Peyer's patch (tissue), 4 donors: Measurements from ENCODE around the gene LRRC4B. TPM values are rescaled to one million over a fixed set of nuclear protein-coding genes. Genes with fewer than 3 reads are reported as not detected.
"Not testable (repeated sequence)": the region's sequence is repeated elsewhere in the genome, so short reads cannot be mapped to it uniquely, and the experiment has no call there.

Experiments used
- DNase-seq, 3 donors: peaks; one replicate each; pipeline ENCODE4 v3.0.0-alpha.2; 2017 to 2019
- H3K27ac ChIP-seq, 4 donors: fragments of 200-600 bp; sonication (generic); one replicate each; pipeline ENCODE4 v1.5.1; 2016 to 2019
- H3K27me3 ChIP-seq, 2 donors: fragments of 200-600 bp; sonication (generic); one replicate each; pipeline ENCODE4 v1.5.1; 2019
- H3K36me3 ChIP-seq, 3 donors: fragments of 200-600 bp; sonication (generic); one replicate each; pipeline ENCODE4 v1.5.1; 2016 to 2019
- H3K4me1 ChIP-seq, 4 donors: fragments of 200-600 bp; sonication (generic); one replicate each; pipeline ENCODE4 v1.5.1; 2016 to 2019
- H3K4me3 ChIP-seq, 4 donors: fragments of 200-600 bp; sonication (generic); 1 replicate in 3 of 4; 2 replicates in 1 of 4; pipeline ENCODE4 v1.5.1; 2016 to 2019; ENCODE audit warnings: mild to moderate bottlenecking in 1 of 4
- H3K9me3 ChIP-seq, 4 donors: fragments of 200-600 bp; sonication (generic); one replicate each; pipeline ENCODE4 v1.5.1; 2016 to 2019; ENCODE audit warnings: mild to moderate bottlenecking in 1 of 4
- POLR2A ChIP-seq, 2 donors: fragments of 450-650 bp; IDR thresholded peaks; one replicate each; pipeline ENCODE4 v1.5.1; 2017; ENCODE audit warnings: antibody characterized with exemption in 2 of 2, mild to moderate bottlenecking in 2 of 2, moderate library complexity in 2 of 2
- total RNA-seq, 4 donors: library from RNA; depleted of rRNA; stranded (reverse); fragments of >200 nt; gene quantifications; one replicate each; pipeline ENCODE4 v1.1.0, GENCODE V29; 2016
- TF ChIP-seq, protein P1 (sequence below), 6 experiments: fragments of 450-650 bp in 4 of 6; fragments of 200-600 bp in 2 of 6; sonication (generic) in 1 of 6; IDR thresholded peaks; one replicate each; pipeline ENCODE4 v1.5.1; 2017 to 2019; ENCODE audit warnings: antibody characterized with exemption in 6 of 6, mild to moderate bottlenecking in 3 of 6, moderate library complexity in 1 of 6

Gene LRRC4B
- total RNA-seq, 4 donors from 2014 or later: 0.35 to 2.0 (median 1.4) TPM

DNA sequence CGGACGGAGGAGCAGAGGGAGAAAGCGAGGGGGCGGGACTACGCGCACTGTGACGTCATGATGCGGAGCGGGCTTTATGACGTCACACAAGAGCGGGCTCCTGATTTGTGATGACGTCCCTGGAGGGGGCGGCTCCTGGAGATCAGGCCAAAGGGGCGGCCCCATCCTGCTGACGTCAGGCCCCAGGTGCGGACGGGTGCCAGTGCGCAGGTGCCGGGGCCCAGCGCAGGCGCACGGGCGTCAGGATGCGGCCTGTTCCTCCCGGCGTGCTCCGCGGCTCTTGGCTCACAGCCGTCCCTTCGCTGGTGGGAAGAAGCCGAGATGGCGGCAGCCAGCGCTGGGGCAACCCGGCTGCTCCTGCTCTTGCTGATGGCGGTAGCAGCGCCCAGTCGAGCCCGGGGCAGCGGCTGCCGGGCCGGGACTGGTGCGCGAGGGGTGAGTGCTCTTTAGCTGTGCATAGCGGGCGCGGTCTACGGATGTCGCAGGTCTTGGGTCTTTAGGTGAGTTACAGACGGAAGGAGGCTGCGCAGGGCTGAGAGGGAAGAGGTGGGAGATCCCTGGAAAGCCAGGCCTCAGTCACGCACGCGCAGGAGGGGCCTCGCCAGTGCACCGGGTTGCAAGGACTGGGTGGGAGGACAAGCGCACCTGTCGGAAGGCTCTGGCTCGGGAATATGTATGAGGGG is 91.9 kb downstream of the LRRC4B start, which contains the start of the genes EMC10 and GARIN5A:
EMC10 (plus strand) TSS at position 284 of the 683 bp plus-strand sequence; CDS start at position 322, 38 bp downstream.
GARIN5A (minus strand) TSS at position 625 of the 683 bp plus-strand sequence; CDS start at position 165, 460 bp downstream.
- Histone ChIP-seq H3K4me1 (peaks cover 0 to 16% (median 9%) of the 10 kb centered on the region in 4 donors), H3K27me3 (no peaks in the 10 kb centered on the region), H3K36me3 (peaks cover 0 to 35% (median 0%) of the 10 kb centered on the region in 3 donors), H3K9me3 (no peaks in the 10 kb centered on the region), H3K4me3 (peak within 1 kb of the TSS; percentile 74 to 99 (median 92)), H3K27ac (peak within 1 kb of the TSS; percentile 78 to 95 (median 82))
- TF ChIP-seq, protein P1, sequence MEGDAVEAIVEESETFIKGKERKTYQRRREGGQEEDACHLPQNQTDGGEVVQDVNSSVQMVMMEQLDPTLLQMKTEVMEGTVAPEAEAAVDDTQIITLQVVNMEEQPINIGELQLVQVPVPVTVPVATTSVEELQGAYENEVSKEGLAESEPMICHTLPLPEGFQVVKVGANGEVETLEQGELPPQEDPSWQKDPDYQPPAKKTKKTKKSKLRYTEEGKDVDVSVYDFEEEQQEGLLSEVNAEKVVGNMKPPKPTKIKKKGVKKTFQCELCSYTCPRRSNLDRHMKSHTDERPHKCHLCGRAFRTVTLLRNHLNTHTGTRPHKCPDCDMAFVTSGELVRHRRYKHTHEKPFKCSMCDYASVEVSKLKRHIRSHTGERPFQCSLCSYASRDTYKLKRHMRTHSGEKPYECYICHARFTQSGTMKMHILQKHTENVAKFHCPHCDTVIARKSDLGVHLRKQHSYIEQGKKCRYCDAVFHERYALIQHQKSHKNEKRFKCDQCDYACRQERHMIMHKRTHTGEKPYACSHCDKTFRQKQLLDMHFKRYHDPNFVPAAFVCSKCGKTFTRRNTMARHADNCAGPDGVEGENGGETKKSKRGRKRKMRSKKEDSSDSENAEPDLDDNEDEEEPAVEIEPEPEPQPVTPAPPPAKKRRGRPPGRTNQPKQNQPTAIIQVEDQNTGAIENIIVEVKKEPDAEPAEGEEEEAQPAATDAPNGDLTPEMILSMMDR (IDR thresholded peaks at IDR 0.05): no peak
- TF ChIP-seq POLR2A (IDR thresholded peaks at IDR 0.05): peak; percentile 76 to 79
- DNase-seq: peak; percentile 88 to 95 (median 93)

DNA sequence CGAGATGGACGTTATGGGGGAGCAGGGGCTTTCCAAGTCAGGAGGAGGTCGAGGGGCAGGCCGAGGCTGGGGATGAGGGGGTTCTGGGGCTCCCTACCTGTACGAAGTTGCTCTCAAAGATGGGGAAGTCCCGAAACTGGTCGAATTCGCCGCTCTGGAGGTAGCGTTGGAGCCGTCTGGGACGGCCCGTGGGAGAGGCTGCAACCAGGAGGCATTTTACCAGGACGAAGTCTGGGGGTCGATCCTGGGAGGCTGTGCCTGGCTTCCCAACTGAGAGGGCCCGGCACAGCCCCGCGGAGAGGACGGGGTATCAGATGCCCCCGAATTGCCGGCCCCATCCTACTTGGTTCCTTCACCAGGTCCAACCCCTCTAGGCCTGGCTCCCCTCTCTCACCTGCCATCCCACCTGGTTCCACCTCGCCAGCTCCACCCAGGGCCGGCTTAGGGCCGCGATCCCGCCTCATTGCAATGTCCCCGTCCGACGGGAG is 92.5 kb downstream of the LRRC4B start:
- no peak for DNase-seq
- TF ChIP-seq POLR2A (IDR thresholded peaks at IDR 0.05): no peak
- TF ChIP-seq, protein P1 (IDR thresholded peaks at IDR 0.05): no peak
- peak overlapping the region; percentile 78 to 95 (median 82) for H3K27ac ChIP-seq
- H3K9me3 ChIP-seq: no peaks in the 10 kb centered on the region
- no peaks in the 10 kb centered on the region for H3K27me3 ChIP-seq
- H3K36me3 ChIP-seq: peaks cover 0 to 29% (median 0%) of the 10 kb centered on the region in 3 donors
- H3K4me1 ChIP-seq: peaks cover 0 to 16% (median 9%) of the 10 kb centered on the region in 4 donors
- peak overlapping the region in 3 of 4 donors; percentile 74 to 99 (median 94) for H3K4me3 ChIP-seq

DNA sequence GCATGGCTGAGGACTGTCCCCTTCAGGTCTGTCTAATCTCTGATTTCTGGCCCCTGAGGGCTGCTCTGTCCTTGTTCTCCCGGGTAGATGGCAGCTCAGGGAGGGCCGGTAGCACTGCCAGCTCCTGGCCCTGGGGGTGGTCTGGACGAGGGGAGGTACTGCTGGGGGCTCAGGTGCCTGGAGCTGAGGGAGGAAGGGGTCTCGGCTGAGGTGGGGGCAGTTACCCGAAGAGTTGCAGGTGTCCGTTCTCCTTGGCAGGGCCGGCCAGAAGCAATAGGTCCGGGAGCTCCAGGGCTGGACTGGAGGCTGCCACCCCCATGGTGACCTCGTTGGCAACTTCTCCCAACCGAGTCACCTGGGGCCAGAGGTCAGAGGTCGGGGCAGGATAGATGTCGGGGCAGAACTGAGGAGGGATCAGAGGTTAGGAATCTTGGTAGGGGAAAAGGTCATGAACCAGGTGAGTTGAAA is 93.1 kb downstream of the LRRC4B start:
- no peaks in the 10 kb centered on the region for H3K27me3 ChIP-seq
- H3K27ac ChIP-seq: no peak overlapping the region
- H3K4me1 ChIP-seq: peaks cover 0 to 16% (median 9%) of the 10 kb centered on the region in 4 donors
- H3K9me3 ChIP-seq: no peaks in the 10 kb centered on the region
- no peak overlapping the region for H3K4me3 ChIP-seq
- peak in 1 of 3 donors; percentile 46 for DNase-seq
- TF ChIP-seq, protein P1 (IDR thresholded peaks at IDR 0.05): no peak
- TF ChIP-seq POLR2A (IDR thresholded peaks at IDR 0.05): no peak
- peaks cover 0 to 23% (median 0%) of the 10 kb centered on the region in 3 donors for H3K36me3 ChIP-seq

DNA sequence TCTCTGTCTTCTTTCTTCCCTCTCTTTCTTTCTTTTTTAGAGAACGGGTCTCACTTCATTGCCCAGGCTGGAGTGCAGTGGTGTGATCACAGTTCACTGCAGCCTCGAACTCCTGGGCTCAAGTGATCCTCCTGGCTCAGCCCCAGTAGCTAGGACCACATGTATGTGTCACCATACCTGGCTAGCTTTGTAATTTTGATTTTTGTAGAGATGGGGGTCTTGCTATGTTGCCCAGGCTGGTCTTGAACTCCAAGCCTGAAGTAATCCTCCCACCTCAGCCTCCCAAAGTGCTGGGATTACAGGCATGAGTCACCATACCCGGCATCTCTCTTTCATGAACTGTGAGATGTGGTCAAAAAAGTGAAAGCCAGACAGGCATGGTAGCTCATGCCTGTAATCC is 94.9 kb downstream of the LRRC4B start:
- H3K36me3 ChIP-seq, H3K9me3 ChIP-seq, H3K27ac ChIP-seq, H3K4me3 ChIP-seq, H3K27me3 ChIP-seq: not testable (repeated sequence)
- DNase-seq: peak in 1 of 3 donors; percentile 7
- peaks cover 0 to 14% (median 9%) of the 10 kb centered on the region in 4 donors for H3K4me1 ChIP-seq

DNA sequence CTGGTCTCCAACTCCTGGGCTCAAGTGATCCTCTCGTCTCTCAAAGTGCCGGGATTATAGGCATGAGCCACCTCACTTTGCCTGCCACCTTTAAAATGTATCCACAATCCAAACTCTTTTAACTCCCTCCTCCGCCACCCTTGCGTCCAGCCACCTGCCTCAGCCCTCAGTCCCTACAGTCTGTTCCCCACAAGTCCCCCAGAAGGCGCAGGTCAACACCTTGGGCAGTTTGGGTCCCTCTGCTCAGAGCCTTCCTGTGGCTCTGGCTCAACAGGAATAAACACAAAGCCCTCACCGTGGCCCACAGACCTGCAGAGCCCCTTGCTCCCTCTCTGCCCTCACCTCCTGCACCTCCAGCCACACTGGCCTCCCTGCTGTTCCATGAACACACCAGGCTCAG is 99.4 kb downstream of the LRRC4B start:
- TF ChIP-seq, protein P1 (IDR thresholded peaks at IDR 0.05): no peak
- no peak for TF ChIP-seq POLR2A (IDR thresholded peaks at IDR 0.05)
- Histone ChIP-seq H3K4me3 (no peak overlapping the region), H3K27me3 (no peaks in the 10 kb centered on the region), H3K9me3 (no peaks in the 10 kb centered on the region), H3K4me1 (no peaks in the 10 kb centered on the region), H3K27ac (no peak overlapping the region), H3K36me3 (no peaks in the 10 kb centered on the region)
- no peak for DNase-seq

DNA sequence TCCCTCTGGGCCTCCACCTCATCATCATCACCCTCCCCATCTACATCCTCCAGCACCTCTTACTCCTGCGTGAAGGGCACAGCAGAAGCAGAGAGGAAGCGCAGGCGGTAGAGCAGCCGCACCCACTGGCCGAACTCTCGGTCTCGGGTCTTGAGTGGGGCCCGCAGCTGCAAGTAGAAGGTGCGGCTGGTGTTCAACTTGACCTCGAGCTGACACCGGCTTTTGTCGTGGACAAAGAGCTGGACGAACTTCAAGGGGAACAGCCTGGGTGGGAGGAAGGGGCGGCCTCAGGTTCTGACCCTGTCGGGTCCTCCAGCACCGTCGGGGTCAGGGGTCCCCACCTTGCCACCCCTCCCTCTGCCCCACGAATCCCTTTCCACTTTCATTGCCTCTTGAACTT is 100.7 kb downstream of the LRRC4B start:
- H3K27me3 ChIP-seq: no peaks in the 10 kb centered on the region
- no peaks in the 10 kb centered on the region for H3K9me3 ChIP-seq
- no peaks in the 10 kb centered on the region for H3K36me3 ChIP-seq
- no peak for DNase-seq
- no peak overlapping the region for H3K27ac ChIP-seq
- TF ChIP-seq POLR2A (IDR thresholded peaks at IDR 0.05): no peak
- TF ChIP-seq, protein P1 (IDR thresholded peaks at IDR 0.05): no peak
- no peak overlapping the region for H3K4me3 ChIP-seq
- H3K4me1 ChIP-seq: no peaks in the 10 kb centered on the region
